ENCODE data around the gene NEK11. TPM values are rescaled to one million over a fixed set of nuclear protein-coding genes. Genes with fewer than 3 reads are reported as not detected.
A peak's percentile ranks its signal among the peaks of the same experiment; 100 is the strongest.
"Not testable (repeated sequence)": the region's sequence is repeated elsewhere in the genome, so short reads cannot be mapped to it uniquely, and the experiment has no call there.

Gene NEK11
- total and polyA plus RNA-seq, 11 donors = 0.38 to 4.3 (median 2.1) TPM

DNA sequence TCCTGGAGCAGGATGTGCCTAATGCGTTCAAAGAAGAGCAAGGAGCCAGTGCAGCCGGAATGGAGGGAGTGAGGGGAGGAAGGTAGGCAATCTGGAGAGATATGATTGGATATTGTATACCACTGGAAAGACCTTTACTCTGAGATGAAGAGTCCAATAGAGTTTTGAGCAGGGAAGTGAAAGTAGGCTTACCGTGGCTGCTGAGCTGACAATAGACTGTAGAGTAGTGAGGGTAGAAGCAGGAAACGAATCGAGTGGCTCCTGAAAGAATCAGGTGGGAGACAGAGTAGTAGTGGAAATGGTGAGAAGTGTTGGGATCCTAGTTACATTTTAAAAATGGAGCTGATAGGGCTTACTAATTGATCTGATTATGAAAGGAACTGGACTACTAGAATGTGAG lies 303.1 kb downstream of the NEK11 start:
- Histone ChIP-seq H3K27ac (no peak overlapping the region), H3K36me3 (no peaks in the 10 kb centered on the region), H3K9me3 (no peaks in the 10 kb centered on the region), H3K4me1 (peaks cover 0 to 3% (median 0%) of the 10 kb centered on the region in 12 donors), H3K4me3 (no peak overlapping the region), H3K27me3 (no peaks in the 10 kb centered on the region)
- intact Hi-C loops (cut with DNase I) = no loop called here
- TF ChIP-seq POLR2A (IDR thresholded peaks at IDR 0.05) = no peak
- whole genome bisulfite sequencing, 4 donors = 85 to 91% (median 88%) methylated on average over 5 of the region's 5 CpGs
- ATAC-seq = no peak
- no peak for DNase-seq

DNA sequence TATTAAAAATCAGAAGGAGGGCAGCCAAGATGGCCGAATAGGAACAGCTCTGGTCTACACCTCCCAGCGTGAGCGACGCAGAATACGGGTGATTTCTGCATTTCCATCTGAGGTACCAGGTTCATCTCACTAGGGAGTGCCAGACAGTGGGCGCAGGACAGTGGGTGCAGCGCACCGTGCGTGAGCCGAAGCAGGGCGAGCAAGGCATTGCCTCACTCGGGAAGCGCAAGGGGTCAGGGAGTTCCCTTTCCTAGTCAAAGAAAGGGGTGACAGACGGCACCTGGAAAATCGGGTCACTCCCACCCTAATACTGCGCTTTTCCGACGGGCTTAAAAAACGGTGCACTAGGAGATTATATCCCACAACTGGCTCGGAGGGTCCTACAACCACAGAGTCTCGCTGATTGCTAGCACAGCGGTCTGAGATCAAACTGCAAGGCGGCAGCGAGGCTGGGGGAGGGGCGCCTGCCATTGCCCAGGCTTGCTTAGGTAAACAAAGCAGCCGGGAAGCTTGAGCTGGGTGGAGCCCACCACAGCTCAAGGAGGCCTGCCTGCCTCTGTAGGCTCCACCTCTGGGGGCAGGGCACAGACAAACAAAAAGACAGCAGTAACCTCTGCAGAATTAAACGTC lies 304.9 kb downstream of the NEK11 start:
- H3K27me3 ChIP-seq; H3K9me3 ChIP-seq; H3K27ac ChIP-seq; DNase-seq; H3K36me3 ChIP-seq; H3K4me1 ChIP-seq; ATAC-seq; intact Hi-C loops (cut with DNase I): not testable (repeated sequence)
- WGBS, 4 donors = 89 to 93% (median 91%) methylated on average over 26 to 27 of the region's 27 CpGs
- peak overlapping the region in 2 of 12 donors; percentile 25 to 28 for H3K4me3 ChIP-seq

DNA sequence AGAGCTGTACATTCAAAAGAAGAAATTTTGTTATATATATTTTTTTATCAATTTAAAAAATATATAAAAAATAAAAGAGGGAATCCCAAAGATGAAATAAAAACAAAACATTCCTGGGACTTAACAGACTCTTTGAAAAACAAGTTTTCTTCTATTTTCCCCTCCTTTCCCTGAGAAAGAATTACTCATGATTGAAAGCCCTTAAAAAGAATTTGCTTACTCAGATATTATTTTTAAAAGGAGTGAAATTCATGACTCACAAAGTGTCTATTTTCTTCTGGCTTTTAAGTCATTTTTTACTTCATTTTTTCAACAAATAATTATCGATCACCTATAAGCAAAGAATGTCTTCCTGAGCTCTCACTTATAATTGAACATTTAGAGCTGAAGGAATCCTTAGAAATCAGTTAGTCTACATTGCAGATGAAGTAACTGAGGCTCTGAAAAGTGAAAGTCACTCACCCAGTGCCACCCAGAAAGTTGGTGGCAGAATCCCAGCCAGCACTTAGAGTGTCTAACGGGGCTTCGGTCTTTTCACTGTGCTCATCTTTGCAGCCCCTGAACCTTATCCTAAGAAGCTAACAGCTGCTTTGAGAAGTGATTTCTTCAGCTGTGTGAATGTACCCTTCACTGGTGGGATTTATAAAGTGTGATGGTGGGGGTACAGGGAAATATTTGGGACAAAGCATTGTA lies 312.4 kb downstream of the NEK11 start:
- ATAC-seq (no peak), DNase-seq (no peak)
- Histone ChIP-seq H3K4me3 (no peak overlapping the region), H3K27ac (peak overlapping the region in 1 of 12 donors; percentile 25), H3K36me3 (no peaks in the 10 kb centered on the region), H3K9me3 (peaks cover 0 to 15% (median 0%) of the 10 kb centered on the region in 12 donors), H3K4me1 (peaks cover 0 to 20% (median 0%) of the 10 kb centered on the region in 12 donors), H3K27me3 (no peaks in the 10 kb centered on the region)
- 52 to 66% (median 64%) methylated on average over 3 of the region's 3 CpGs for WGBS, 4 donors
- TF ChIP-seq, protein P1, sequence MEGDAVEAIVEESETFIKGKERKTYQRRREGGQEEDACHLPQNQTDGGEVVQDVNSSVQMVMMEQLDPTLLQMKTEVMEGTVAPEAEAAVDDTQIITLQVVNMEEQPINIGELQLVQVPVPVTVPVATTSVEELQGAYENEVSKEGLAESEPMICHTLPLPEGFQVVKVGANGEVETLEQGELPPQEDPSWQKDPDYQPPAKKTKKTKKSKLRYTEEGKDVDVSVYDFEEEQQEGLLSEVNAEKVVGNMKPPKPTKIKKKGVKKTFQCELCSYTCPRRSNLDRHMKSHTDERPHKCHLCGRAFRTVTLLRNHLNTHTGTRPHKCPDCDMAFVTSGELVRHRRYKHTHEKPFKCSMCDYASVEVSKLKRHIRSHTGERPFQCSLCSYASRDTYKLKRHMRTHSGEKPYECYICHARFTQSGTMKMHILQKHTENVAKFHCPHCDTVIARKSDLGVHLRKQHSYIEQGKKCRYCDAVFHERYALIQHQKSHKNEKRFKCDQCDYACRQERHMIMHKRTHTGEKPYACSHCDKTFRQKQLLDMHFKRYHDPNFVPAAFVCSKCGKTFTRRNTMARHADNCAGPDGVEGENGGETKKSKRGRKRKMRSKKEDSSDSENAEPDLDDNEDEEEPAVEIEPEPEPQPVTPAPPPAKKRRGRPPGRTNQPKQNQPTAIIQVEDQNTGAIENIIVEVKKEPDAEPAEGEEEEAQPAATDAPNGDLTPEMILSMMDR (IDR thresholded peaks at IDR 0.05) = no peak
- no peak for TF ChIP-seq POLR2A (IDR thresholded peaks at IDR 0.05)
- intact Hi-C loops (cut with DNase I) = no loop called here

DNA sequence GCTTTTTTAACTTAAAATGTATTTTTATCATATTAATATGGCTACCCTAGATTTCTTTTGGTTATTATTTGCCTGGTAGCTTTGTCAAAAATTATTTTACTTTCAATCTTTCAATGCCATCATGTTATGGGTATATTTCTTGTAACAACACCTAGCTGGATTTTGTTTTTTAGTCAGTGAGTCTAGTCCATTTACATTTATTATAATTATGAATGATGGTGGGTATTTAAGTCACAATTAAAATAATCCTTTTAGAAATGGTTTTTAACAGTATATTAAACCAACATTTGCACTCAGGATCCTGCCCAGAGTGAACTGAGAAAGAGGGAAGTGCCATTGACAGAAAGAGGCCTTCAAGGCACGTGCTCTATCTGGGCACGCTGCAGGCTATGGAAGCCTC lies 315.1 kb downstream of the NEK11 start:
- Histone ChIP-seq H3K27ac (no peak overlapping the region), H3K27me3 (no peaks in the 10 kb centered on the region), H3K9me3 (peaks cover 0 to 17% (median 0%) of the 10 kb centered on the region in 12 donors), H3K4me1 (peaks cover 0 to 20% (median 0%) of the 10 kb centered on the region in 12 donors), H3K4me3 (no peak overlapping the region), H3K36me3 (no peaks in the 10 kb centered on the region)
- DNase-seq (no peak), ATAC-seq (no peak)
- 91 to 100% (median 95%) methylated on average over 2 of the region's 2 CpGs for WGBS, 4 donors
- TF ChIP-seq, protein P1 (IDR thresholded peaks at IDR 0.05) = no peak
- no peak for TF ChIP-seq POLR2A (IDR thresholded peaks at IDR 0.05)
- intact Hi-C loops (cut with DNase I) = no loop called here

DNA sequence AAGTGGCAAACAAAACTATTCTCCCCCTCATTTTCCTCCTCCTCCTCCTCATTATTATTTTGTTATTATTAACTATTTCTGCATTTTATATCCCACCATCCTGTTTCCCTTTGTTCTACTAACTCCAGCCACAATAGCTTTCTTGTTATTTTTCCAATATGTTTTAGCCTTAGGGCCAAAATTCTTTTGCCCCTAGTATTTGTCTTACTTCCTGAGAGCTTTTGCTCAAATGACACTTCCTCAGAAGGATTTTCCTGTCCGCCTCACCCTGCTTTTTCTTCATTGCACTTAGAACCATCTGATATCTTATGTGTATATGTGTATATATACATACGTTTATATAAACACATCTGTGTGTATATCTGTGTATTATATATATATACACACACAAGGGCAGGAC lies 322.2 kb downstream of the NEK11 start:
- Histone ChIP-seq H3K27ac (peak overlapping the region in 8 of 12 donors; percentile 62 to 91 (median 76)), H3K4me3 (no peak overlapping the region), H3K36me3 (no peaks in the 10 kb centered on the region), H3K27me3 (no peaks in the 10 kb centered on the region), H3K4me1 (peaks cover 0 to 36% (median 13%) of the 10 kb centered on the region in 12 donors), H3K9me3 (peaks cover 0 to 4% (median 0%) of the 10 kb centered on the region in 12 donors)
- no peak for DNase-seq
- WGBS, 4 donors = 55 to 71% (median 68%) methylated on average over 2 of the region's 2 CpGs
- intact Hi-C loops (cut with DNase I) = loop anchor here in 1 of 10 donors (1.0 kb wide), 1 partner anchor 32 kb away; the partner anchor contains the start of gene NUDT16
- TF ChIP-seq, protein P1 (IDR thresholded peaks at IDR 0.05) = no peak
- no peak for TF ChIP-seq POLR2A (IDR thresholded peaks at IDR 0.05)
- ATAC-seq = no peak
